ENCODE data around the gene MRPL33.

DNA sequence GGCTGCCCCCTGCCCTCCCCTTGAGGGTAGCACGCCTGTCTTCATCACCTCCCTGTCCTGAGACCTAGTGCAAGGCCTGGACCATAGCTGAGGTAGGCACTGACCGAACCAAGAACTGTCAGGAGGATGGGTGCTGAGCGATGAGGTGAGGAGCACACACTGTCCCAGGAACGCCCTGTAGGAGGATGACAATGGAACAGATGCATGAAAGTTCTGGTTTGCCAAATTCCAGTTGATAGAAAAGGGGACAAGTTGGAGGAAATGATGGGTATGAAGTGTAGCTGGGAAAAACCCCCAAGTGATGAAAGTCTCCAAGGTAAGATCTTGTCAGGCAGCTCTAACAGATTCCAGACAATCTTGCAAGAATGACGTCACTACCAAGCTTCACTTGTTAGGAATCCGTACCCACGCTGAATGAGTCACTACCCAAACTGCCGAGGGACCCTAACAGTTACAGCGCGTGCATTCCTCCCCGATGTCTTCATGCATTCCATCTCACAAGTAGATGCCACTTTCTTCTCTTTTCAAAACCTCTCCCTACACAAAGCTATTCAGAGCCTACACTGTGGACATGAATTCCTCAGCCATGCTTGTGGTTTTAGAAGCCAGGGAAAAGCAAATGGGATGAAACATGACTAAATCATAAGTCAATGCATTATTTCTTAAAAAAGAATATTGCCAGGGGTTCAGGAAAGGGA, 27.6 kb downstream of the MRPL33 start:
- no peak for TF ChIP-seq GATA2 (IDR thresholded peaks at IDR 0.05; ENCODE audit: low read depth, low read length)
- no peak for TF ChIP-seq GATA3 (IDR thresholded peaks at IDR 0.05; ENCODE audit: low read depth, low read length)
